Umbilical cord (tissue), 2 donors: ENCODE measurements around the gene FAM107B. TPM values are rescaled to one million over a fixed set of nuclear protein-coding genes. Genes with fewer than 3 reads are reported as not detected.
A peak's percentile ranks its signal among the peaks of the same experiment; 100 is the strongest.
"Not testable (repeated sequence)": the region's sequence is repeated elsewhere in the genome, so short reads cannot be mapped to it uniquely, and the experiment has no call there.

Experiments
- DNase-seq: peaks from one replicate; pipeline ENCODE4 v3.0.0-alpha.2; 2015; ENCODE audit warnings: low spot score
- total RNA-seq: library from RNA; depleted of rRNA; stranded (reverse); fragments of >200 nt; gene quantifications from one replicate; pipeline ENCODE4 v1.2.3, GENCODE V29; 2014; ENCODE audit warnings: low replicate concordance; ENCODE audit not compliant: insufficient read depth

The FAM107B gene
- total RNA-seq, 1 donor from 2014 or later = 27.4 TPM

- DNase-seq = no peak
Measured at GRCh38 chr10:14635043-14635710, 139.5 kb downstream of the FAM107B start.

- not testable (repeated sequence) for DNase-seq
Measured at GRCh38 chr10:14634572-14634971, 140.1 kb downstream of the FAM107B start.

GRCh38 chr10:14625765-14626525 is 148.8 kb downstream of the FAM107B start:
- DNase-seq = no peak

GRCh38 chr10:14625192-14625631 is 149.5 kb downstream of the FAM107B start:
- DNase-seq = peak; percentile 32

- no peak for DNase-seq
Measured at GRCh38 chr10:14624600-14624999, 150.1 kb downstream of the FAM107B start.

- DNase-seq = no peak
Measured at GRCh38 chr10:14623931-14624330, 150.8 kb downstream of the FAM107B start.

- no peak for DNase-seq
Measured at GRCh38 chr10:14621037-14621436, 153.7 kb downstream of the FAM107B start.

GRCh38 chr10:14618674-14619073 is 156.0 kb downstream of the FAM107B start:
- no peak for DNase-seq

- DNase-seq = no peak
Measured at GRCh38 chr10:14617852-14618251, 156.8 kb downstream of the FAM107B start.

- DNase-seq = peak; percentile 21
Measured at GRCh38 chr10:14616955-14617730, 157.6 kb downstream of the FAM107B start.

- no peak for DNase-seq
Measured at GRCh38 chr10:14616465-14616864, 158.2 kb downstream of the FAM107B start.

GRCh38 chr10:14613588-14613920 is 161.1 kb downstream of the FAM107B start:
- DNase-seq = no peak

GRCh38 chr10:14612873-14613587 is 161.7 kb downstream of the FAM107B start:
- no peak for DNase-seq

GRCh38 chr10:14611968-14612693 is 162.6 kb downstream of the FAM107B start:
- DNase-seq = no peak

- no peak for DNase-seq
Measured at GRCh38 chr10:14609178-14609577, 165.5 kb downstream of the FAM107B start.

- peak; percentile 29 for DNase-seq
Measured at GRCh38 chr10:14608381-14609001, 166.2 kb downstream of the FAM107B start.

- DNase-seq = no peak
Measured at GRCh38 chr10:14606633-14607032, 168.1 kb downstream of the FAM107B start.

- peak; percentile 49 for DNase-seq
Measured at GRCh38 chr10:14605231-14605925, 169.3 kb downstream of the FAM107B start.

- DNase-seq = peak; percentile 88
Measured at GRCh38 chr10:14604181-14605142, 170.2 kb downstream of the FAM107B start.
